HG03280 (cell line): ENCODE data around the gene RBPMS2.
"Not testable (repeated sequence)": the region's sequence is repeated elsewhere in the genome, so short reads cannot be mapped to it uniquely, and the experiment has no call there.

Source experiments
- ATAC-seq: cut with Tn5 transposase; IDR thresholded peaks from one replicate; pipeline ENCODE4 v1.9.1; 2021; ENCODE audit warnings: mild to moderate bottlenecking, moderate library complexity; ENCODE audit not compliant: unreplicated experiment

RBPMS2 gene

DNA sequence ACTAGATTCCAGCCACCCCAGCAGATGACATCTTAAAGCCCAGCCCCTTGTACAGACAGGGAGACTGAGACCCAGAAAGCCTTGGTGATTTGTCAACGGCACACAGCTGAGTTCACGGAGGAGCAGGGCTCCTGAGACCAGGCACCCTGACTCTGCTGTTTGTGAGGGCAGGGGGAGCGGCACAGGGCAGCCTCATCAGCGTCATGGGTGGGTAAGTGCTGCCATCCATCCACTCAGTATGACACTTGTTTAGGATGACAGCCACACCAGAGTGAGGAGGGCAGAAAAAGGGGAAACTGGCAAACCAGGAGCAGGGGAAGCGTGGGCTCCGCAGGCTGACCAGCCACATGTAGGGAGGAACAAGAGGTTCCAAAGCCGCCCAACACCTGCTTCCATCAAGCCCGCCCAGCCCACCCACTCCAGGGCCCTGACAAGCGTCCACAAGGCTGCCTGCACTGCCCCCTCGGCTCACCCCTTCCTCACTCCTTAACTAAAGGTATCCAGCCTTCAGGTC lies 19.9 kb downstream of the RBPMS2 start:
- no peak for ATAC-seq

DNA sequence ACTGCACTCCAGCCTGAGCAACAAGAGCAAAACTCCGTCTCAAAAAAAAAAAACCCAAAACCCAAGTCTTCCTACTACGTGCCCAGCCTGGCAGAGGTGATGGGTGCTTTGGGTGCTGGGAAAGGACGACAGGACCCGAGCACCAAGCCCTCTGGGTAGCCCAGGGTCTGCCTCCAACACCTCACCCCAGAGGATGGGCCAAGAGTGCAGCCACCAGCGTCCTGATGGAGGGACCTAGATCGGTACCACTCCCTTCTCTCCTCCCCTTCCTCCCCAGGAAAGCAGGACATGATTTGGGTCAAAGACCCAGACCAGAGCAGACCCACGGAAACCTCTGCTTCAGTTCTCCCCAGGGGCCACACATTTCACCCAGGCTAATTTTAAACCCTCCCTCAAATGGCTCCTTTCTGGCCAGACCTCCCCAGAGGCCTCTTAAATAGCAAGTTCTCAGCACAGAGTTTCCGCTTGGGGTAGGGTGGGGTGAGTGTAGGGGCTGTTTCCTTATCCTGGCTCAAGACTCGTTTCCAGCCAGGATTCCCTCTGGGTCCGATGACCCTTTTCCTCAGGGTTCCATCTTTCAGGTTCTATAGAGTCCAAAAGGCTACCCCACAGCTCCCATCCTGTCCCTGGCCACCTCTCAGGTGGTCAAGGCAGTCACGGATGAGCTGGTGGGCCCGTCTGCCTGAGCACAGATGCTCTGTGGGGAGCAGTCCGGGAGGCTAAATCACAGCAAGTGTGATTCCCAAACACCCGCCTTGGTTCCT lies 20.5 kb downstream of the RBPMS2 start:
- ATAC-seq: no peak

- ATAC-seq: no peak
Observed at GRCh38 chr15:64753480-64754185, 21.8 kb downstream of the RBPMS2 start.

DNA sequence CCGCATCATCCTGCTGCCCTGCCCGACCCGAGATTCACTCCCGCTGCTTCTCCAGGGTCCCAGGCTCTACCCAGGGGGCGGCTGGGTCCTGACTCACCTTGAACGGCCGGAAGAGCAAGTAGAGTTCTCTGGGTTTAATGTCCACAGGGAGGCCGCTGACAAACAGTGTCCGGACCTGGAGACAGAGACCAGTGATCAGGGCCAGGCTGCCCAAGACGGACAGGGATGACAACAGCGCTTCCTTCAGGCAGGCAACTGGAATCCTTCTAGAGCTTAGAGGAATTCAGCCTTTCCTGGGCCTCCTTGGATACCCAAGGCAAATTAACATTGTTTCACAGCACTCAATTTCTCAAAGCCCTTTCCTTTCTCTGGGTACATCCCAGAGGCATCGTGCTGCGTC lies 23.9 kb downstream of the RBPMS2 start:
- ATAC-seq: no peak

DNA sequence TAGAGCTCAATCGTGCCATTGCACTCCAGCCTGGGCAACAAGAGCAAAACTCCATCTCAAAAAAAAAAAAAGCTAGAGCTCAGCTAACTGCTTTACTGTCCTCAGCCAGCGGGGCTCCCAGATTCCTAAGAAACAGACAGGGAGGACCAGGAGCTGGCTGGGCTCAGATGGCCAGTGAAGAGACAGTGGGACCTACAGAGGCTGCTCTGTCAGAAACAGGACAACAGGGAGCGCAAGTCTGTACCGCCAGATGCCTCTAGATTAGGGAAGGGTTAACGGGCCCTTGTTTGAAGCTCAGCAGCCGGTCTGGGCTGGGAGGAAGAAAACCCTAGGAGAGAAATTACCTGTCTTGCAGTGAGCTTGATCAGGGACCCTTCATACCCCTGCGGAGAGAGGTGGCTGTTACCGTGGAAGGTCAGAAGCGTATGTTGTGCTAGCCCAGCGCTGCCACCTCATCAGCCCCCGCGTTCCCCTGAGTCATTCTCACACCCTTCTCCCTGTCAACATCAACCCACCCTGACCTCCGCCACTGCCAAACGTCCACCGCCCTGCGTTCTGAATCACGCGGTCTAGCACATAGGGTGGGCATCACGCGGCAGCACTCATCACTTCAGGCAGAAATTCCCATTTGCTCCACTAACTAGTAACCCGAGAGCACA lies 25.3 kb downstream of the RBPMS2 start:
- no peak for ATAC-seq

- ATAC-seq: no peak
Observed at GRCh38 chr15:64749167-64749566, 26.2 kb downstream of the RBPMS2 start.

- ATAC-seq: no peak
Observed at GRCh38 chr15:64748251-64748650, 27.1 kb downstream of the RBPMS2 start.

DNA sequence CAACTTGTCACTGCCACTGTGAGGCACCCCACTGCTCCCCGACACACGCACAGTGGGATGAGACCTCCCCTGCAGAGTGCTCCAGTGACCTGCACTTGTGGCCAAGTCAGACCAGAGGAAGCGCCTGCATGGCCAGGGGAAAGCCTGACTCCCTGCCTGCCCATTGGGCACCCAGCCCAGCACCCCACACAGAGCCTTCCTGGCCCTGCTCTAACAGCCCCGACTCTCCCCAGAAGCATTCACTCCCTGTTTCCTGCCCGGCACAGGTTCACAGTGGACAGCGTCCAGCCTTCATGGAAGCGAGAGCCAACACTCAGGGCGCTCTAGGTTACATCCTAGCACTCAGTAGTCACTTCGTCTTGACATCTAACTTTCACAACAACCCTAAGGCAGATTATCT lies 27.8 kb downstream of the RBPMS2 start:
- ATAC-seq: no peak

DNA sequence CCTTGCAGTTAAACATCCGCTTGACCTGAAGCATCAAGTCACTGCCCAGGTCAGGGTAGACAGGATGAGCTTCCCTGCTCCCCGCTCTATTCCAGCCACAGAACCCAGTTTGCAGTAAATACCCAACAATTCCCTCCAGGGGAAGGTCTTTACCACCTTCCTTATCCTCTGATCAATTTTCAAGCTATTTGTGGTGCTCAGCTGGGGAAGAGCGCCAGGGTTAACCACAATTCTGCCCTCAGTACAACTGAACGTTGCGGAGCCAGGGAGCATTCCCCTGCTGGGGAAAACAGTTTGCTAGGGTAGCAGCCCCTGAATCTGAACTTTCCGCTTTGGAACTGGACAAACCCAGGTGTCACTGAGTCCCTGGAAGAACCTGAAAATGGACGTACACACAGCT lies 28.5 kb downstream of the RBPMS2 start:
- ATAC-seq: no peak

GRCh38 chr15:64746356-64746755 lies 29.0 kb downstream of the RBPMS2 start:
- ATAC-seq: no peak

DNA sequence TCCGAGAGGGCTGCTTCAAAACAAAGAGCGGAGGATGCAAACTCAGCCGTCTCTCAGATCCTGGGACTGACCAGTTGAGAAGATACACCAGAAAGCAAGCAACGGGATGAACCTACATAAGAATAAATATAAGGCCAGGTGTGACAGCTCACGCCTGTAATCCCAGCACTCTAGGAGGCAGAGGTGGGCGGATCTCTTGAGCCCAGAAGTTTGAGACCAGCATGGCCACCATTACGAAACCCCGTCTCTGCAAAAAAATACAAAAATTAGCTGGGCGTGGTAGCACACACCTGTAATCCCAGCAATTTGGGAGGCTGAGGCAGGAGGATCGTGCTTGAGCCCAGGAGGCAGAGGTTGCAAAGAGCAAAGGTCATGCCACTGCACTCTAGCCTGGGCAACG lies 31.7 kb downstream of the RBPMS2 start:
- ATAC-seq: no peak

- ATAC-seq: no peak
Observed at GRCh38 chr15:64742921-64743320, 32.5 kb downstream of the RBPMS2 start.

GRCh38 chr15:64742385-64742784 lies 33.0 kb downstream of the RBPMS2 start:
- no peak for ATAC-seq

DNA sequence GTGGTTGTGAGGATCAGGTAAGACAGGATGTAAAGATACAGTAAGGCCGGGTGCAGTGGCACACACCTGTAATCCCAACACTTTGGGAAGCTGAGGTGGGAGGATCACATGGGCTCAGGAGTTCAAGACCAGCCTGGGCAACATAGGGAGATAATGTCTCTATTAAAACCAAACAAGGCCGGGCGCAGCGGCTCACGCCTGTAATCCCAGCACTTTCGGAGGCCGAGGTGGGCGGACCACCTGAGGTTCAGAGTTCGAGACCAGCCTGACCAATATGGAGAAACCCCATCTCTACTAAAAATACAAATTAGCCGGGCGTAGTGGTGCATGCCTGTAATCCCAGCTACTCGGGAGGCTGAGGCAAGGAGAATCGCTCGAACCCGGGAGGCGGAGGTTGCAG lies 33.7 kb downstream of the RBPMS2 start:
- not testable (repeated sequence) for ATAC-seq

DNA sequence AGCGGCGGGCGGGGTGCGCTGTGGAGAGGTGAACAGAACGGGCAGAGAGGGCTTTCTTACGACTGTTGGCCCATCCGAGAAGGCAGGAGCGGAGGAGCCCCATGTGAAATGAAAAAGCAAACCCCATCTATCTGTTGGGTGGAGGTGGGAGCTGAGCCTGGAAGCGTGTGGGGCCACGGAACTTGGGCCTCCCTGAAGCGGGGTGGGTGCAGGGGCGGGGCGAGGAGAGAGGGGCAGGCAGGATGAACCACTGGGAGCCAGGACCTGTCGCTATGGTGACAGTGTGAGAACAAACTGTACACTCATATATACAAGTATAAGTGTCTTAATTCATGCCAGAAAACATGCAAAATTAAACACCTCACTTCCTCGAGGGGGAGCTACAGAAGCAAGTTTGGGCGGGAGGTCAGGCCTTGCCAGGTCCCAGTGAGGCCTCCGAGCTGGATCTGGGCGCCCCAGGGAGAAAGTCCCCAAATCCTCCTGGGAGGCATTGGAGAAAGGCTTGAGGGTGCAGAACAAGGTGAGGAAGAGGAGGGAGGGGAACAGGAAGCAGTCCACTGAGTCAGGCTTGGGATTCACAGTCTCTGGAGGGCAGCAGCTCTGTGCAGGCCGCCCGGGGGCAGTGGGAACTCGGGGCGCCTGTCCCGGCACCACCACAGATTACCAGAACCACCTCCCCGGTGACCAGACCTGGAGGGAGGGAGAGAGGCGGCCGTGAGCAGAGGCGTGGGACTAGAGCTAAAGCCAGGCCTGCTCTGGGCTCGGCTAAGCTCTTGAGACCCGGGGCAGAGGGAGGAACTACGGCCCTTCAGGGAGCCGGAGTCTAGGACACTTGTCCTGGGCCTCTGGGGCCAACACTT lies 34.8 kb downstream of the RBPMS2 start:
- ATAC-seq: no peak

DNA sequence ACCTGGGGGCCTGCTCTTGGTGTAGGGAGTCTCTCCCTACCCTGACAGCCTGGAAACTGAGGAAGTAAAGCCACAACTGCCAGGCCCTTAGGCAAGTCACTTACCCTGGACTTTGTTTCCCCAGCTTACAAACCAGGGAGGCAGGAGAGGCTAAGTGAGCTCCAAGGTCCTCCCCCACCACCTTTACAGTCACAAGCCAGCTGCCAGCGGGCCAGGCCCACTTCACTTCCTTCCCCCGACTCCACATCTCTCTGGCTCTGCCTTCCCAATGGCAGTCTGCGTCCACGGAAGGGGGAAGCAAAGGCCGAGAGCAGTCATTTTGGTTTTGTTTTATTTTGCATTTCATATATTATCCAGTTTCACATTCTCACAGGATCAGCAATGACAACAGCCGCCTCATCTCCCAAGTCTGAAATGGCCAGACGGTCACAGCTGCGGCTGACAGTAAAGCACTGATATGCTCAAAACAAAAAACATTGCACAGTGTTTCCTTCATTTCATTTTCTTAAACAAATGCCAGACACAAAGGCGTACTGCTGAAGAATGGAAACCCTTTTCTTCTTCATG lies 35.7 kb downstream of the RBPMS2 start:
- ATAC-seq: no peak

DNA sequence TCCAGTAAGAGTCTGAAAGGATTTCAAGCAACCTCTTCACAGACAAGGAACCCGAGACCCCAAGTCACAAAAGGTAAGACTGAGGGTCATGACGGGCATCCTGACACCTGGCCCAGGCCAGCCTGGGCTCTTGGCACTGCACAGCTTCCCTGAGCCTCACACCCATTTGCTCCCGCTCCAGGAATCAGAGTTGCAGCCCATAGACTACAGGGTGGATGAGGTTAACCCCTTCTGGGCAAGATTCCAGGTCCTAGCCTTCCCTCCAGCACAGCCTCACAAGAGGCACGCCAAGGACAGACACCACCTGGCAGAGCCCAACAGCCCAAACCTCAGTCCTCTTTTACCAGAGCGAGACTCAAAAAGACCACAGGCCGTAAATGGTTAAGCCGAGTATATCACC lies 36.2 kb downstream of the RBPMS2 start:
- ATAC-seq: no peak

DNA sequence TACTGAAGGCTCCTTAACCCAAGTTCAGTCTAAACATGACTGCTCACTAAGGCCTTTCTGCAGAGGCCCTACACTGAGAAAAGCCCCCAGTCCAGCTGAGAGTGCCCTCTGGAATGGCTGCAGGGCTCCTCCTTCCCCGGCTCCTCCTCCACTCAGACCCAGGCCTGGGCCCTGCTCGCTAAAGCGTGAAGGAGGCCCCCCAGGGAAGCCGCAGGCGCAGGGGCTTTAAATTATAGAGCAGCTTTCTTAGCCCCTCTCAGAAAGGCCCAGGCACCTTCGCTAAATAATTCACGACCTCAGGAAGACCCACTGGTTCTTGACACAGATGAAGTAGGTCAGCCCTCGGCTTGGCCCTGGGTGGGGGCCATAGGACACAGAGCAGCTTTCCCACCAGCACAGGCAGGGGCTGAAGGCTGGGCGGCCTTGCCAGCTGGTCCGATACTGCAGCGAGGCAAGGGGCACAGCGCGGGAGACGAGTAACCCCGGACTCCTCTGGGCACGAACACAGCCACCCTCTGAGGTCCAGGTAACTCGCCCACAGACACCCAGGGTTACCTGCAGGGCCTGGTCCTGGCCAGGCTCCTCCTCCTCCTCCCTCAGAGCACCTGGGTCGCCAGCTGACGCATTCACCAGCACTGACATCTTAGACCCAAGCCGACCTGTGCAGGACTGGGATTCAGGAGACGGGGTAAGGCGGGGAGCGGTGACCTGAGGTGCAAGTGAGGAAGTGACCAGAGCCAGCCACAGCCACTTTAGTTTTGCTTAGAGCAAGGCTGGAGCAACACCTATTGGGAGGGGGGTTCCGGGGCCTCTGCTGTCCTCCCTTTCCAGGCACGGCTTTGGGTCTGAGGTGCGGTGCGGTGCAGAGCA lies 36.9 kb downstream of the RBPMS2 start:
- ATAC-seq: no peak

- no peak for ATAC-seq
Observed at GRCh38 chr15:64732156-64732860, 43.1 kb downstream of the RBPMS2 start.
